NCI-H1930 (cell line): ENCODE results near the gene SH3GLB1.

Source experiments
- DNase-seq, 2 experiments: peaks; one replicate each; lab custom pipeline; 2025; lab: John Stamatoyannopoulos, UW

SH3GLB1 gene

DNA sequence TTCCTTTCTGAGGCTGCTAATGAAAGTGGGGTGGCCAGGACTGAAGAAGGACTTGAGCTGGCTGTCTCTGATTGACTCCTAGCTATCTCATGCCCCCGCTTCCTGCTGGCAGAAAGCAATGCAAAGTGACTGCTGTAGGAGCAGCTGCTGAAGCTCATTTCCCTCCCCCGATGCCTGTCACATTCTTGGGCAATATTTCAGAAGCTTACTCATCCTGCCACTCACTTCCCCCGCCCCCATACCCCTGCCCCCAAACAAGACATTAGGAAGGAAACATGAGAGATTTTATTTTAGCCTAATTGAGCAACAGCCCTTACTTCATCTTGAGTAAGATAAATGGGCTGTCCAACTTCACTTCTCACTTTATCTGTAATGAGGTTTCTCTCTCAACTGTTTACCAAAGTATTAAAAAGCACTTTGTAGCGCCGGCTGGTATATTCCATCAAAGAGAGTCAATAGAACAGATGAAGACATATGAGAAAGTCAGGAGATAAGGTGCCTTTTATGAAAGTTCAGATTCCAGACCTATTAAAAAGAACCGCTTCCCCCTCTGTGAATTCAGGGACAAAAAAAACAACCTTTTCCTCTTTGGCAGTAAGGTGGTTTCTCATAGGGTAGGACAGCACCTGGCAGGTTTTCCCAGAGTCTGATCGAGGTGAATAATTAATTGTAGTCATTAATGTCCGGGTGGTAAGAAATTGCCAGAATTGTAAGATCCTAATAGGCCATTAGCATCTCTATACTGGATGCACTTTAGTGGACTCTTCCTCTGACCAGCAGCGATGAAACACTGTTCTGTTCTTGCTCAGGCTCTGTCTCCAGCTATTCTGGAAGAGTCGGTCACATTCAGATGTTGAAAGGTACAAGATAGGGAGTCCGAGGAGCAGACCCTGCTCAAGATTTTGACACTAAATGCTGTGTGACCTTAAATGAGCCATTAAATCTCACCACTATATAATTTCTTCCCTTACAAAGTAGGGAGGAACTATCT lies 70.2 kb downstream of the SH3GLB1 start:
- DNase-seq = no peak

DNA sequence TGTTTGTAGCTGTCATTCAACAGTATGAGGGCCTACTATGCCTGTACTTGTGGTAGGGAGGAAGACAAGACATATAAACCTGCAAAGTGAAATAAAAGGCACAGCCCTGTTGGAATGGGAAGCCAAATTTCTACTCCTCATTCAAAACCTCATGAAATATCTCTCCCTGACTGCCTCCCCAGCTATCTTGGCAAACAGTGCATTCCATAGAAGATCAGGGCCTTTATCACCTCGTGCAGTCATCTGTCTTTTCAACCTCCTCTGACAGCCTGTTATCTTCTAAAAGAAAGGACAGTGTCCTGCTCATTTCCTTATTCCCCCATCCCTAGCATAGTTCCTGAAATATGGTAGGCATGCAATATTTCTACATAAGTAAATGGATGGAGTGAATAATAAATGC lies 71.0 kb downstream of the SH3GLB1 start:
- DNase-seq = no peak

GRCh38 chr1:86776108-86776507 lies 71.7 kb downstream of the SH3GLB1 start:
- no peak for DNase-seq

- no peak for DNase-seq
Measured at GRCh38 chr1:86778569-86779239, 74.3 kb downstream of the SH3GLB1 start.

DNA sequence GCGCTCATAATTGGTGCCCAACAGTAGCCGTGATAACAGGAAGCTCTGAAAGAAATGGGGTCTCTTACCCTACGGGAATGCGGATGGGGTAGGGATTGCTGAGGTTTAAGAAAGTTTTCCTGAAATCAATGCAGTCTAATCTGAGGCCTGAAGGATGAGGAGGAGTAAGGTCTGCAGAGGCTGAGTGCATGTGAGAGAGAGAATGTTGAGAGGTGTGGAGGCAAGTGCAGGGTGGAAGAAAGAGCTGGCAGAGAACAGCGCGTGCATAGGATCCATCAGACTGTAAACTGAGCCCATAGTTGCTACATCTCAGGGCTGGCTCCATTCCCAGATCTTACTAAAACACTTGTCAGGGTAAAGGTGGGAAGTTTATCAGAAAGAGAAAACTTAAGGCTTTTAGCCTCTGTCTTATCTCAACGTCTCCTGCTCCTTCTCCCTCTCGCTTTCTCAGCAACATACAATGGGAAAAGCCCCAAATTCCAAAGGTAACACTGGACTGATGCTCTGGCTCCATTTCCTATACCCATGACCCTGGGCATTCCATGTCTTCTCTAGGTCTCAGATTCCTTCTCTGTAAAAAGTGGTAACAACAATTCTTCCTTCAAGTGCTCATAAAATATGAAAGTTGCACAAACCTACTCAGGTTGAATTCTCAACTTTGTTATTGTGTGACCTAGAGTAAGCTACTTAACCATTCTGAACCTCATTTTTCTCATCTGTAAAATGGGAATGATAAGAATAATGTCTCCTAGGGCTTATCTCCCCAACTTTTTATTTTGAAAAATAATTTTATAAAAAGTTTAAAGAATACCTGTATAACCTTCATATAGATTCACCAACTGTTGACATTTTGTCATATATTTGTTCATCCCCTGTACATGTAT lies 75.2 kb downstream of the SH3GLB1 start:
- no peak for DNase-seq

DNA sequence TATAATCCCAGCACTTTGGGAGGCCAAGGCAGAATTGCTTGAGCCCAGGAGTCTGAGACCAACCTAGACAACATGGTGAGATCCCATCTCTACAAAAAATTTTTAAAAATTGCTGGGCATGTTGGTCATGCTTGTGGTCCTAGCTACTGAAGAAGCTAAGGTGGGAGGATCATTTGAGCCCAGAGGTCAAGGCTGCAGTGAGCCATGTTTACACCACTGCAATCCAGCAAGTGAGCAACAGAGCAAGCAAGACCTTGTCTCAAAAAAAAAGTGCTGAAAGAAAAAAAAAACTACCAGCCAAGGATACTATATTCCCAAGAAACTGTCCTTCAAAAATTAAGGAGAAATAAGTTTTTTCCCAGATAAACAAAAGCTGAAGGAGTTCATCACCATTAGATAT lies 78.1 kb downstream of the SH3GLB1 start:
- DNase-seq = no peak

GRCh38 chr1:86787621-86788020 lies 83.2 kb downstream of the SH3GLB1 start:
- no peak for DNase-seq

DNA sequence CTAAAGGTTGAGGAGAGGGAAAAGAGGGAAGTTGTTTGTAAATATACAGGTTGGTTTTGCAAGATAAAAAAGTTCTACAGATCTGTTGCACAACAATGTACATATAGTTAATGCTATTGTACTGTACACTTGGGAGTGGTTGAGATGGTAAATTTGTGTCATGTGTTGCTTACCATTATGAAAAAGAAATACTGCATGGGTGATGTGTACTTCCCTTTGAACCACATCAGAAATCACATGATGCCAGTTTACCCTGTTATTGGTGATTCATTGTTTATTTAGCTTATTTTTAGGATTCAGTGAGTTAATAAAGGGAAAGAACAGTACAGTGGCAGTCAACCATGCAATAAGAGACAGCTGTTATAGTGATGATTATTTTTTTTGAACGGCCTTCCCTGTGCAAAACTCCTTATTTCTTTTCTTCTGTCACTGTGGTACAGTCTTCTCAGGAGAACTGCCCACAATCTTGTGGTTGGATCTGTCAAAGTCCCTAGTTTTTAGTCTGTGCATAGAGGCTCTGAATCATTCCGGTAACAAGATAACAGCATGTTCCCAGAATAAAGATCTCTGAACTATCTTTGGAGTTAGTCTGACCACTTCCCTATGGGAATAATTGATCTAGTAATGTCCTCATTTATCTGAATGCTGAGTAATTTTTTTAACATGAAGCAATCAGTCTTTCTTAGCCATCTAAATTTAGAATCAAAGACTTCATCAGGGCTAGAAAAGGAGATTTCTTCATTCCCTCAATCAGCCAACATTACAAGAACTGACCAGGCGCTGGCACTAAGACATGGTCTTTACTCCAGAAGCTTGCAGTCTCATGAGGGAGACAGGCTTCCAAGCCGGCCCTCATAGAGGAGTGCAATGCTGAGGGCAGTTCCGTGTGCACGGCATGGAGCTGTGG lies 84.2 kb downstream of the SH3GLB1 start:
- DNase-seq = no peak

GRCh38 chr1:86795316-86795715 lies 90.9 kb downstream of the SH3GLB1 start:
- DNase-seq = no peak
